Hindlimb muscle (tissue), 1 donor: ENCODE results near the gene PSMD5. TPM values are rescaled to one million over a fixed set of nuclear protein-coding genes. Genes with fewer than 3 reads are reported as not detected.
"Not testable (repeated sequence)": the region's sequence is repeated elsewhere in the genome, so short reads cannot be mapped to it uniquely, and the experiment has no call there.

Experiments
- DNase-seq: peaks from one replicate; pipeline ENCODE4 v3.0.0-alpha.2; 2013
- polyA plus RNA-seq: library from polyadenylated mRNA; unstranded; fragments of 120-200 nt; gene quantifications from one replicate; pipeline ENCODE4 v1.2.1, GENCODE V29; 2013; ENCODE audit not compliant: insufficient read length

The PSMD5 gene
- polyA plus RNA-seq, 1 donor = 20.6 TPM

GRCh38 chr9:120854596-120855327, 12.0 kb upstream of the PSMD5 start:
- DNase-seq = no peak

GRCh38 chr9:120853198-120853597, 10.5 kb upstream of the PSMD5 start:
- DNase-seq = no peak

- no peak for DNase-seq
Observed at GRCh38 chr9:120852240-120853010, 9.7 kb upstream of the PSMD5 start.

GRCh38 chr9:120851449-120851848, 8.7 kb upstream of the PSMD5 start:
- DNase-seq = no peak

GRCh38 chr9:120850315-120850714, 7.6 kb upstream of the PSMD5 start:
- no peak for DNase-seq

- DNase-seq = no peak
Observed at GRCh38 chr9:120846906-120847305, 4.2 kb upstream of the PSMD5 start.

GRCh38 chr9:120846251-120846889, 3.6 kb upstream of the PSMD5 start:
- no peak for DNase-seq

- no peak for DNase-seq
Observed at GRCh38 chr9:120845255-120845654, 2.5 kb upstream of the PSMD5 start.

GRCh38 chr9:120841930-120842684, 615 bp downstream of the PSMD5 start:
- DNase-seq = peak; percentile 27

- no peak for DNase-seq
Observed at GRCh38 chr9:120839146-120839545, 3.6 kb downstream of the PSMD5 start.

- DNase-seq = no peak
Observed at GRCh38 chr9:120837921-120838320, 4.8 kb downstream of the PSMD5 start.

- DNase-seq = no peak
Observed at GRCh38 chr9:120833325-120833724, 9.4 kb downstream of the PSMD5 start.

- DNase-seq = no peak
Observed at GRCh38 chr9:120832807-120833206, 9.9 kb downstream of the PSMD5 start.

GRCh38 chr9:120830865-120831264, 11.9 kb downstream of the PSMD5 start:
- DNase-seq = no peak

- DNase-seq = no peak
Observed at GRCh38 chr9:120830151-120830550, 12.6 kb downstream of the PSMD5 start.

- DNase-seq = no peak
Observed at GRCh38 chr9:120829650-120830049, 13.1 kb downstream of the PSMD5 start.

- DNase-seq = no peak
Observed at GRCh38 chr9:120820095-120820494, 22.6 kb downstream of the PSMD5 start.

GRCh38 chr9:120818595-120818994, 24.1 kb downstream of the PSMD5 start:
- DNase-seq = no peak

- no peak for DNase-seq
Observed at GRCh38 chr9:120815075-120815474, 27.6 kb downstream of the PSMD5 start.

GRCh38 chr9:120808931-120809330, 33.8 kb downstream of the PSMD5 start:
- DNase-seq = no peak

GRCh38 chr9:120807607-120808379, 34.9 kb downstream of the PSMD5 start:
- DNase-seq = no peak

- DNase-seq = not testable (repeated sequence)
Observed at GRCh38 chr9:120804784-120805363, 37.8 kb downstream of the PSMD5 start.
